Gastrocnemius medialis (tissue), 4 donors: ENCODE results near the gene NT5DC4.

Experiments used
- POLR2A ChIP-seq, 2 donors: fragments of 450-650 bp; IDR thresholded peaks; one replicate each; pipeline ENCODE4 v1.6.1; 2017; ENCODE audit warnings: antibody characterized with exemption in 2 of 2, mild to moderate bottlenecking in 2 of 2, moderate library complexity in 2 of 2
- TF ChIP-seq, protein P1 (sequence below), 5 experiments: fragments of 450-650 bp in 3 of 5; fragments of 200-600 bp in 2 of 5; sonication (generic) in 2 of 5; IDR thresholded peaks in 4 of 5; conservative IDR thresholded peaks in 1 of 5; 1 replicate in 4 of 5; 2 replicates in 1 of 5; pipeline ENCODE4 v1.5.1; 2016 to 2019; ENCODE audit warnings: antibody characterized with exemption in 5 of 5, mild to moderate bottlenecking in 3 of 5, moderate library complexity in 3 of 5

DNA sequence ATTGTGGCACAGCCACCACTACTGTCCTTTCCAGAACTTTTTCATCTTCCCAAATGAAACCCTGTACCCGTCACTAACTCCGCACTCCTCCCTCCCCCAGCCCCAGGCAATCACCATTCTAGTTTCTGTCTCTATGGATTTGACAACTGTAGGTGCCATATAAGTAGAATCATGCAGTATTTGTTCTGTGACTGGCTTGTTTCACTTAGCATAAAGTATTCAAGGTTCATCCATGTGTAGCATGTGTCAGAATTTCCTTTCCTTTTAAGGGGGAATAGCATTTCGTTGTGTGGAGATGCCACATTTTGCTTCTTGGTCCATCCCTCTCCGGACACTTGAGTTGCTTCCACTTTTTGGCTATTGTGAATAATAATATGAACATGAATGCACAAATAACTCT, 44.4 kb downstream of the NT5DC4 start:
- TF ChIP-seq, protein P1, sequence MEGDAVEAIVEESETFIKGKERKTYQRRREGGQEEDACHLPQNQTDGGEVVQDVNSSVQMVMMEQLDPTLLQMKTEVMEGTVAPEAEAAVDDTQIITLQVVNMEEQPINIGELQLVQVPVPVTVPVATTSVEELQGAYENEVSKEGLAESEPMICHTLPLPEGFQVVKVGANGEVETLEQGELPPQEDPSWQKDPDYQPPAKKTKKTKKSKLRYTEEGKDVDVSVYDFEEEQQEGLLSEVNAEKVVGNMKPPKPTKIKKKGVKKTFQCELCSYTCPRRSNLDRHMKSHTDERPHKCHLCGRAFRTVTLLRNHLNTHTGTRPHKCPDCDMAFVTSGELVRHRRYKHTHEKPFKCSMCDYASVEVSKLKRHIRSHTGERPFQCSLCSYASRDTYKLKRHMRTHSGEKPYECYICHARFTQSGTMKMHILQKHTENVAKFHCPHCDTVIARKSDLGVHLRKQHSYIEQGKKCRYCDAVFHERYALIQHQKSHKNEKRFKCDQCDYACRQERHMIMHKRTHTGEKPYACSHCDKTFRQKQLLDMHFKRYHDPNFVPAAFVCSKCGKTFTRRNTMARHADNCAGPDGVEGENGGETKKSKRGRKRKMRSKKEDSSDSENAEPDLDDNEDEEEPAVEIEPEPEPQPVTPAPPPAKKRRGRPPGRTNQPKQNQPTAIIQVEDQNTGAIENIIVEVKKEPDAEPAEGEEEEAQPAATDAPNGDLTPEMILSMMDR (IDR thresholded peaks at IDR 0.05 in 4 of 5, conservative IDR thresholded peaks at IDR 0.05 in 1 of 5): no peak
- TF ChIP-seq POLR2A (IDR thresholded peaks at IDR 0.05): no peak
